CD4-positive, alpha-beta T cell treated with Interleukin-15 for 4 hours (primary cell): ENCODE measurements around the gene NR2F1-AS1.
"Not testable (repeated sequence)": the region's sequence is repeated elsewhere in the genome, so short reads cannot be mapped to it uniquely, and the experiment has no call there.

Experiments
- DNase-seq: peaks from one replicate; pipeline ENCODE4 v3.0.0-alpha.2; 2020; ENCODE audit warnings: low spot score

Gene NR2F1-AS1

GRCh38 chr5:93576994-93577853, 3.8 kb downstream of the NR2F1-AS1 start:
- no peak for DNase-seq

GRCh38 chr5:93575461-93576414, 5.3 kb downstream of the NR2F1-AS1 start:
- DNase-seq = no peak

DNA sequence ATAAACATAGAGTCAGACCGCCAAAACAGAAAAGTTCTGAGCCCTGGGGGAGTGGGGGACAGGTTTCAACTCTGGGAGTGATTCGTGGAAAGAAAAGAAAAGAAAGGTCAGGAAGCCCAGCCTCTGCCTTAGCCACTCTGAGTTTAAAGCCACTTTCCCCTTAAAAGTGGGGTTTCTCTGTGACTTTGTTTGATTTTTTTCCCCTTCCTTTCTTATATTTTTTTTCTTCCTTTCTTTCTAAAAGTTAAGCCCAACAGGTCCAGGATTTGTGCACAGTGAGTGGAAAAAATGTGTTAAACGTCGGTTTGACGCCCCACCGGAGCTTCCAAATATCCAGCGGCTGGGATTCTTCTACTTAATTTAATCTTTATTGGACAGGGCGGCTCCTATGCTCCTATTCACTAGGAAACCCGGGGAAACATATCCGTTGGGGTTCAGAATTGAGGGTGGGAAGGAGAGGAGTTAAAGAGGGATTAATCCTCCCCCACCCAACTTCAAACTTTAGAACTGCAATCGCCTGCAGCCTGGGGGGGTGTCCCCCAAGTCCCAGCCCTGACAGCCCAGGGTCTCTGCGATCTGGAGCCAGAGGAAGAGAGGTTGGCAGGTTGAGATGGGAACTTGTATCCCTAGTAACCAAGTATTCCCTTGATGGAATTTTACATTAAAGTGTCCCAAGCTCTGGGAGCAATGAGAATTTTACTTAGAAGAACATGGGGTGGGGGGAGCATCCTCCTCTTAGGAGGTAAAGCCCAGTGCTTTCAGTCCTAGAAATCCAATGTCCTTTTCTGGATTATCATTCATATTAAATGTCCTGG, 6.3 kb downstream of the NR2F1-AS1 start:
- DNase-seq = no peak

GRCh38 chr5:93573354-93574351, 7.4 kb downstream of the NR2F1-AS1 start:
- DNase-seq = no peak

GRCh38 chr5:93572608-93573353, 8.2 kb downstream of the NR2F1-AS1 start:
- no peak for DNase-seq

- DNase-seq = no peak
Observed at GRCh38 chr5:93572101-93572607, 8.9 kb downstream of the NR2F1-AS1 start.

DNA sequence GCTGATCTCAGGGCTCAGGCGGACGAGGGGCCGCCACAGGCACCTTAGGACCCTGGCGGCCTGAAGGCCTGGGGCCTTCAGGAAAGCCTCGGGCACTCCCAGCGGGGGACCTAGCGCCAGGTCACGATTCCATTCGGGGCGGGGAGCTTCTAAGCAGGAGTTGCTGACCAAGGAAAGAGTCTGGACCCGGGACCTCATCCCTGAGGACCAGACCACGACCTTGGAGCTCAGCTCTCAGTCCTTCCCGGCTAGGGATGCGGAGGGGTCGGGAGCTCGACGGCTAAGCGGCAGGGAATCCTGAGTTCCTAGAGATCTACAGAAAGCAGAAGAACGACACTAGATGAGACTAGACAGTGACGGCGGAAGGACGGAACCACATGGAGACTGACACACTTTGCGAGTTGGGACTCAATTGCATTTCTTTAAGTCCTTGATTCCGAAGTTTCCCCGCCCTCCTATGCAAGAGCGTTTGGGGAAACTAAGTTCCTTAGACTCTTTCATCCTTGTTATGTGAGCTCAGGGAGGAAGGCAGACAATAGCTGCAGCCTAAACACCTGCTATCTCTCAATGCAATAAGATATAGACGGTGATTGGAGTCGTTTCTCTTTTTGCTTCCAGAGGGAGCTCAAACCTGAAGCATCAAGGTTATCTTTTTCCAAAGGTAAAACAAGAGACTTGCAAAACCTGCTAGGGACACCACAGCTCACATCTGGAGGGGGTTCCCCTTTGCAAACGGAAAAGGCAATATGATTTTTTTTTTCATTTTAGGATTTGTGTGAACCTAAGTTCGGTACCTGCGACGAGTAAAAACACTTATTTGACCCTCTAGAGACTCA, 9.7 kb downstream of the NR2F1-AS1 start:
- DNase-seq = no peak

DNA sequence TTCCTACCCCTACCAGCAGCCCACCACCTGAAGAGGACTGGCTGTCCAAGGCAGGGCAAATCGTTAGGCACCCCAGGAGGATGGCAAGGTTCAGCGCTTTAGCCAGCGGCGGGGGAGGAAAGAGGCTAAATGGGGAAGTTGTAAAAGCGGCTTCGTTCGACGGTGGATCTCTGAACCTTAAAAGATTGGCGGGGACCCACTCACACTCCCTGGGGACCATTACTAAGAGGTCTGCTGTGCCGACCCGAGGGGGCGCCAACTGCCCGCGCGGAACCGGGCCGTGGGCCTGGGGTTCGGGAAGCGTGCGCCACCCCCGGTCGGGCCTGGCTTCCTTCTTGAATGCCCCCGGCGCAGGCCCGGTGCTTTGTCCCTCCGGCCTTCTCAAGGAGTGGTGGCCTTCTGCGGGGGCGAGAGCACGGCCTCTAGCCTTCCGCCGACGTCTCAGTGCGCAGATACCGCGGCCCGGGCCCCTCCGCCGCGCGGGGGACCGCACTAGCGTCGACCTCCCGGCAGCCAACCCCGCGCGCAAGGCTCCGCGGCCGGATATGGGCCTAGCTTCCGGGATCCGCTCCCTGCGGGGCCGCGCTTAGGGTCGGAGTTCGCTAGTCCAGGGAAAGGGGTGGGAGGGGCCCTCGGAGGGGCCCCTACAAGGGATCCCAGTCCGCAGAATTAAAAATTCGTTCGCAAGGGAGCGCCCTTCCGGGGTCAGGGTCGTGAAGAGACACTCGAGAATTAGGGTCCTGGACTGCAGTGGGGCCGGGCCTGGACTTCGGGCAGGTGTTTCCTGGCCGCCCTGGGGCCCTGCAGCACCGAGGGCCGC, 10.5 kb downstream of the NR2F1-AS1 start:
- no peak for DNase-seq

GRCh38 chr5:93569300-93570160, 11.5 kb downstream of the NR2F1-AS1 start:
- no peak for DNase-seq

GRCh38 chr5:93567424-93567823, 13.6 kb downstream of the NR2F1-AS1 start:
- no peak for DNase-seq

DNA sequence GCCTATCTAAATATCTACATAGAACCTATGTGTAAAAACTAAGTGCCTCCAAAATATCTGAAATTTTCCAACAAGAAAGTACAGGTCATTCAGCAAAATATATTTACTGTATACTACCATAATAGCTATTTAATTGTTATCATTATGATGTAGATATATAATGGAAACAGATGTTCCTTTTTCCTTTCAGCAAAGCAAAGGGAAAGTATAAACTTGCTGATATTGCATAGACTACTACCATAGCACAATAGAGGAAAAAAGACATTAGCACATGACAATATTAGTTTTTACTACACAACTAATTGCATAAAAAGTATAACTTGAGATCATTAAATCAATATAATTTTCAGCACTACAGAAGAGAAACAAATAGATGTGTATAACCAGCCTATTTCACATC, 14.9 kb downstream of the NR2F1-AS1 start:
- no peak for DNase-seq

DNA sequence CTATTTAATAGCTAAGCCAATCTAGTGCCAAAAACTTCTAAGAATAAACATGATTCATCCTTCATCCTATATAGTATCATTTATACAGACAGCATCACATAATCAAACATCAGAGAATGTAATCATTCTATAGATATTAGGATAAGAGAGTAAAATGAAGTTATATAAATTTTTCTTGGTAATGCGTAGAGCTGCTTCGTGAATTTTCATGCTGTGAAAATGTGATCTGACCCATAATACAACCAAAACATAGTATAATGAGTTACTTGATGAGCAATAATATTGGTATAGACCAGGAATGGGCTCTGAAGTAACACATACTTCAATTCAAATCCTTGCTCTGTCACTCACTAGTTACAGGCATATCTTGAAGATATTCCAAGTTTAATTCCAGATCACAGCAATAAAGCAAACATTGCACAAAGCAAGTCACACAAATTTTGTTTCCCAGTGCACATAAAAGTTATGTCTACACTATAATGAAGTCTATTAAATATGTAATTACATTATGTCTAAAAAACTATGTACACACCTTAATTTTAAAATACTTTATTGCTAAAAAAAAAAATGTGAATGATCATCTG, 23.9 kb downstream of the NR2F1-AS1 start:
- DNase-seq = no peak

GRCh38 chr5:93549594-93549993, 31.4 kb downstream of the NR2F1-AS1 start:
- DNase-seq = not testable (repeated sequence)

- DNase-seq = no peak
Observed at GRCh38 chr5:93545872-93546271, 35.1 kb downstream of the NR2F1-AS1 start.

DNA sequence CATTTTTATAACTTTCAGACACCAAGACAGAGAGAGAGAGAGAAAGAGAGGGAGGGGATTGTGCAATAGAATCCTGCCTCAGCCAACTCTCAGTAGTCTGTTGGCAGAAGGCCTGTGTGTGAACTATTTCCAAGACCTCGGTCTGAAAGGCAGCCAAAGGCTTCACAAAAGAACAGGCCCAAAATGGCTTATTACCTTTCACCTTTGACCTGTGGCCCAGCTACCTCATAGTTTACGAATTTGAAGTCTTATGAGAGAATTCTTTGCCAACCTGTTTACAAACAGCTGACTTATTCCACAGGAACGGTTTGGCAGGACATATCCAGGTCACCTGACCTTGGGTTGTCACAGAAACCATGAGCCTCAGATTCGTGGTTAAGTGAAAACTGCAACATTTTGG, 48.6 kb downstream of the NR2F1-AS1 start:
- no peak for DNase-seq

GRCh38 chr5:93521815-93522214, 59.2 kb downstream of the NR2F1-AS1 start:
- not testable (repeated sequence) for DNase-seq

DNA sequence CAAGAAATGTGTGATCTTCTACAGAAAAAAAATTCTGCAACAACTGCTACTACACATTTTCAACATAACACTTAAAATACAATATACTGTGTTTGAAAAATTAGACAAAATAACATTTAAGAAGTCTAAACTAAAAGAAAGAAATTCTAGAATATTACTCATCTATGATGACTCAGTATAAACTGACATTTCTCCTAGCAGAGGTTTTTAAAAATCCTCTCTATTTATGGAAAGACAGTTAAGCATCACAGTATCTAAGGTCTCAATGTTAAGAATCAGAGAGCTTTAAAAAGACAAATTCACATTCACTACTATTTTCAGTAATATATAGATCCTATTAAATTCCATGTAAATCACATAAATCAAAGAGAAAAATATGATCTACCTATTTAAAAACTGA, 61.3 kb downstream of the NR2F1-AS1 start:
- no peak for DNase-seq
